ENCODE results near the gene OMA1. TPM values are rescaled to one million over a fixed set of nuclear protein-coding genes. Genes with fewer than 3 reads are reported as not detected.

Gene OMA1
- polyA plus RNA-seq, 1 of the 3 experiments (the other 2 are of a cell fraction) = 6.9 TPM

DNA sequence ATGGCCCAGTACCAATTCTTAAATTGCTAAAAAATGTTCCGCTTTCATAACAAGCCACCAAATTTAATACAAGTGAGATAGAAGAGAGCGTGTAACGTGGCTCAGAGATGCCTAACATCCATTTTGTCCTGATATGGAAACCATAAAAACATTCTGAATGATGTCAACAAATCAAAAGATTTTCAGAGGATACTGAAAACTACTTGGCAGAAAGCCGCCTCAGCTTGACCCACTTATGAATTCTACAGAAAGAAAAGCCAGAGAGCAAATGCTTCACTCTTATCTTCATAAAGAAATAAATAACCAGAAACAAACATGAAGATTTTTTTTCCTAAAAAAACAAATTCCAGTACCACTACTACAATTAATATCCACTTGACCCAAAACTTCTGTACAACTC, 41.2 kb downstream of the OMA1 start:
- Histone ChIP-seq H3K9me3 (no peaks in the 10 kb centered on the region), H3F3A (replicated peaks; ENCODE audit: insufficient read depth) (no peaks in the 10 kb centered on the region), H3K27me3 (ENCODE audit: insufficient read depth) (no peaks in the 10 kb centered on the region), H4K20me1 (ENCODE audit: insufficient read depth) (no peaks in the 10 kb centered on the region), H3K4me3 (ENCODE audit: low read depth in 2 of 2, low read length in 1 of 2) (no peak overlapping the region), H3K4me1 (ENCODE audit: control insufficient read depth in 1 of 2, insufficient read depth in 2 of 2, low read depth in 1 of 2, low read length in 1 of 2) (peaks cover 0 to 3% of the 10 kb centered on the region in 2 experiments; a peak in 3 of 4 replicates), H3K9me2 (no peaks in the 10 kb centered on the region), H3K9ac (no peak overlapping the region), H3K79me2 (ENCODE audit: insufficient read depth) (no peaks in the 10 kb centered on the region), H3K36me3 (replicated peaks in 1 of 2; ENCODE audit: control insufficient read depth in 1 of 2, insufficient read depth in 2 of 2, low read length in 1 of 2) (peaks cover 4 to 17% of the 10 kb centered on the region in 2 experiments), H3K4me2 (no peak overlapping the region), H3K27ac (ENCODE audit: low read depth in 2 of 2, low read length in 1 of 2) (no peak overlapping the region), H2AFZ (ENCODE audit: low read depth) (no peak overlapping the region)
- CTCF ChIA-PET = interaction anchor here (2.1 kb wide), 1 partner anchor 11 kb away, joined by 13 read pairs; no protein-coding TSS in a partner anchor
- DNase-seq = no peak
- TF ChIP-seq, protein P1, sequence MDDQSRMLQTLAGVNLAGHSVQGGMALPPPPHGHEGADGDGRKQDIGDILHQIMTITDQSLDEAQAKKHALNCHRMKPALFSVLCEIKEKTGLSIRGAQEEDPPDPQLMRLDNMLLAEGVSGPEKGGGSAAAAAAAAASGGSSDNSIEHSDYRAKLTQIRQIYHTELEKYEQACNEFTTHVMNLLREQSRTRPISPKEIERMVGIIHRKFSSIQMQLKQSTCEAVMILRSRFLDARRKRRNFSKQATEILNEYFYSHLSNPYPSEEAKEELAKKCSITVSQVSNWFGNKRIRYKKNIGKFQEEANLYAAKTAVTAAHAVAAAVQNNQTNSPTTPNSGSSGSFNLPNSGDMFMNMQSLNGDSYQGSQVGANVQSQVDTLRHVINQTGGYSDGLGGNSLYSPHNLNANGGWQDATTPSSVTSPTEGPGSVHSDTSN (IDR thresholded peaks at IDR 0.05) = no peak
- TF ChIP-seq TCF12 (IDR thresholded peaks at IDR 0.05) (no peak), GATA2 (CRISPR knock-in tag; IDR thresholded peaks at IDR 0.05) (no peak), RCOR1 (IDR thresholded peaks at IDR 0.05; ENCODE audit: low read length) (no peak), FOXM1 (IDR thresholded peaks at IDR 0.05; ENCODE audit: low read depth) (no peak), NRF1 (IDR thresholded peaks at IDR 0.05; ENCODE audit: low read depth, low read length) (no peak)
- TF ChIP-seq, protein P2, sequence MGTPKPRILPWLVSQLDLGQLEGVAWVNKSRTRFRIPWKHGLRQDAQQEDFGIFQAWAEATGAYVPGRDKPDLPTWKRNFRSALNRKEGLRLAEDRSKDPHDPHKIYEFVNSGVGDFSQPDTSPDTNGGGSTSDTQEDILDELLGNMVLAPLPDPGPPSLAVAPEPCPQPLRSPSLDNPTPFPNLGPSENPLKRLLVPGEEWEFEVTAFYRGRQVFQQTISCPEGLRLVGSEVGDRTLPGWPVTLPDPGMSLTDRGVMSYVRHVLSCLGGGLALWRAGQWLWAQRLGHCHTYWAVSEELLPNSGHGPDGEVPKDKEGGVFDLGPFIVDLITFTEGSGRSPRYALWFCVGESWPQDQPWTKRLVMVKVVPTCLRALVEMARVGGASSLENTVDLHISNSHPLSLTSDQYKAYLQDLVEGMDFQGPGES (IDR thresholded peaks at IDR 0.05; ENCODE audit: low read depth, low read length) = no peak
- POLR2A ChIA-PET = no interaction called here
- 96% methylated on average over 4 of the region's 4 CpGs for WGBS (ENCODE audit: low lambda C conversion rate)

DNA sequence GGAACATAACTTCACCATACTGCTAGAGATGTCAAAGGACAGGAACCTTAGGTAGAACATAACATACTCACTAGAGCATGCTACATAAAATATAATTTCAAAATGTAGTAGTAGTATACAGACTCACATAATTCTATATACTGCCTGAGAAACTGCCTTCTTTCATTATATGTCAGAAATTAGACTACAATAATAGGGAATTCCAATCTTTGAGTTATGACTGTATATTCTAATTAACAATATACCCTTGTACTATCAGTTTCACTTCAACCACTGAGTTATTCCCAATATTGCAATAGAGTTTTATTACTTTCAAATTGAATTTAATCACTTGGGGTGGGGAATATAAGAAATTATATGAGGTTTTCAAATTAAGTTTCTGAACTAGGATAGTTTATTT, 44.0 kb downstream of the OMA1 start:
- H3F3A ChIP-seq (replicated peaks; ENCODE audit: insufficient read depth) = no peaks in the 10 kb centered on the region
- H3K27ac ChIP-seq (ENCODE audit: low read depth in 2 of 2, low read length in 1 of 2) = no peak overlapping the region
- no peaks in the 10 kb centered on the region for H3K9me2 ChIP-seq
- H4K20me1 ChIP-seq (ENCODE audit: insufficient read depth) = no peaks in the 10 kb centered on the region
- DNase-seq = no peak
- peaks cover 4 to 14% of the 10 kb centered on the region in 2 experiments for H3K36me3 ChIP-seq (replicated peaks in 1 of 2; ENCODE audit: control insufficient read depth in 1 of 2, insufficient read depth in 2 of 2, low read length in 1 of 2)
- POLR2A ChIA-PET = no interaction called here
- H3K4me1 ChIP-seq (ENCODE audit: control insufficient read depth in 1 of 2, insufficient read depth in 2 of 2, low read depth in 1 of 2, low read length in 1 of 2) = peaks cover 0 to 5% of the 10 kb centered on the region in 2 experiments; a peak in 3 of 4 replicates
- no peaks in the 10 kb centered on the region for H3K9me3 ChIP-seq
- no peak overlapping the region for H2AFZ ChIP-seq (ENCODE audit: low read depth)
- TF ChIP-seq SIN3A (IDR thresholded peaks at IDR 0.05; ENCODE audit: borderline replicate concordance, low read depth, low read length) (no peak), NFIC (IDR thresholded peaks at IDR 0.05; ENCODE audit: borderline replicate concordance) (no peak), FOXM1 (IDR thresholded peaks at IDR 0.05; ENCODE audit: low read depth) (no peak), ELF1 (IDR thresholded peaks at IDR 0.05) (no peak), FOXJ3 (CRISPR knock-in tag; IDR thresholded peaks at IDR 0.05) (no peak), EP300 (IDR thresholded peaks at IDR 0.05; ENCODE audit: borderline replicate concordance in 1 of 2, low read depth in 1 of 2, low read length in 1 of 2) (no peak)
- TF ChIP-seq, protein P2 (IDR thresholded peaks at IDR 0.05; ENCODE audit: low read depth, low read length) = no peak
- TF ChIP-seq, protein P3, sequence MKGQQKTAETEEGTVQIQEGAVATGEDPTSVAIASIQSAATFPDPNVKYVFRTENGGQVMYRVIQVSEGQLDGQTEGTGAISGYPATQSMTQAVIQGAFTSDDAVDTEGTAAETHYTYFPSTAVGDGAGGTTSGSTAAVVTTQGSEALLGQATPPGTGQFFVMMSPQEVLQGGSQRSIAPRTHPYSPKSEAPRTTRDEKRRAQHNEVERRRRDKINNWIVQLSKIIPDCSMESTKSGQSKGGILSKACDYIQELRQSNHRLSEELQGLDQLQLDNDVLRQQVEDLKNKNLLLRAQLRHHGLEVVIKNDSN (IDR thresholded peaks at IDR 0.05; ENCODE audit: borderline replicate concordance, low read depth) = no peak
- H3K4me3 ChIP-seq (ENCODE audit: low read depth in 2 of 2, low read length in 1 of 2) = no peak overlapping the region
- no peak overlapping the region for H3K9ac ChIP-seq
- H3K27me3 ChIP-seq (ENCODE audit: insufficient read depth) = no peaks in the 10 kb centered on the region
- CTCF ChIA-PET = no interaction called here
- H3K79me2 ChIP-seq (ENCODE audit: insufficient read depth) = no peaks in the 10 kb centered on the region
- no peak overlapping the region for H3K4me2 ChIP-seq
